H1 (cell line): ENCODE measurements around the gene TPD52L1. TPM values are rescaled to one million over a fixed set of nuclear protein-coding genes. Genes with fewer than 3 reads are reported as not detected.

Experiments
- CBX8 ChIP-seq: fragments of 300-800, 300-1000 bp; sonication (generic); IDR thresholded peaks from 2 replicates; pipeline ENCODE4 v1.7.1; 2016; ENCODE audit warnings: low read depth, low read length, borderline replicate concordance
- EP300 ChIP-seq, 2 experiments: IDR thresholded peaks; 1 replicate in 1 of 2; 2 replicates in 1 of 2; pipeline ENCODE4 v1.6.1; 2011 to 2012; ENCODE audit warnings: low read depth in 2 of 2, low read length in 2 of 2, mild to moderate bottlenecking in 2 of 2, borderline replicate concordance in 1 of 2, inconsistent platforms in 1 of 2, moderate library complexity in 1 of 2
- EZH2 ChIP-seq: fragments of 200-600 bp; sonication (generic); IDR thresholded peaks from 2 replicates; pipeline ENCODE4 v1.7.1; 2012; ENCODE audit warnings: low read depth, mild to moderate bottlenecking, moderate library complexity, low read length, inconsistent platforms; ENCODE audit not compliant: severe bottlenecking
- KDM5A ChIP-seq: fragments of 200-600 bp; IDR thresholded peaks from 2 replicates; pipeline ENCODE4 v1.7.1; 2012; ENCODE audit warnings: mild to moderate bottlenecking, low read length, inconsistent platforms, mixed read lengths
- RAD21 ChIP-seq, 2 experiments: IDR thresholded peaks in 1 of 2; conservative IDR thresholded peaks in 1 of 2; 2 replicates each; pipeline ENCODE4 v1.6.1; 2011; ENCODE audit warnings: low read depth in 2 of 2, low read length in 2 of 2, improper control_type of control experiment in 1 of 2, inconsistent platforms in 1 of 2, mild to moderate bottlenecking in 1 of 2, moderate library complexity in 1 of 2
- RFX5 ChIP-seq: IDR thresholded peaks from 2 replicates; pipeline ENCODE4 v1.6.1; 2011; ENCODE audit warnings: low read depth, low read length, improper control_type of control experiment, borderline replicate concordance
- polyA plus RNA-seq, 7 experiments: library from polyadenylated mRNA; depleted of rRNA in 3 of 7; stranded (reverse) in 5 of 7; unstranded in 2 of 7; fragments of >200 nt in 5 of 7; fragments of 200-250 nt in 2 of 7; gene quantifications; 1 replicate in 5 of 7; 2 replicates in 1 of 7; 4 replicates in 1 of 7; pipeline versions ENCODE4 v1.2.1 to v1.2.3, GENCODE V29; 2011 to 2013; ENCODE audit warnings: missing spikeins in 2 of 7, mixed read lengths in 2 of 7
- total RNA-seq: library from RNA; stranded (reverse); fragmentation: NEBNext Ultra II Directional; extraction: Animal tissue kit (Norgen Biotek cat#: 25700); gene quantifications from 2 replicates; pipeline ENCODE4 v1.2.1, GENCODE V29; 2021

Gene TPD52L1
- total and polyA plus RNA-seq, 2 of the 8 experiments (the other 6 are each of a cell fraction or from before 2014, with no cell fraction given), result 7.4 to 14.2 TPM

DNA sequence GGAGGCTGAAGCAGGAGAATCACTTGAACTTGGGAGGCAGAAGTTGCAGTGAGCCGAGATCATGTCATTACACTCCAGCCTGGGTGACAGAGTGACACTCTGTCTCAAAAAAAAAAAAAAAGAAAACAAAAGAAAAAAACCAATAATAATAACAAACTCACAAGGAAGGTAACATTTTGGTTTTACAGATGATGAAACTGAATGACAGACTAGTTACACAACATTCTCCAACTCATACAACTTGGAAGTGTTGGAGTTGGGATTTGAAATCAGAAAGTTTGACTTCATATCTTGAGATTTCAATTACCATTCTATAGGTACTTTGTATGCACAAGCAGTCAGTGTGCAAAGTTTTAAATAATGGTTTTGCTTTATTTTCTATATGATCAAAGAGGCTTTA is 10.2 kb downstream of the TPD52L1 start (continued):
- TF ChIP-seq RFX5 (no peak), RAD21 (IDR thresholded peaks at IDR 0.05 in 1 of 2, conservative IDR thresholded peaks at IDR 0.05 in 1 of 2; ENCODE audit: low read depth in 2 of 2, low read length in 2 of 2) (no peak), EZH2 (no peak), KDM5A (no peak), CBX8 (no peak), EP300 (IDR thresholded peaks at IDR 0.05; ENCODE audit: borderline replicate concordance in 1 of 2, low read depth in 2 of 2, low read length in 2 of 2) (no peak)
